ENCODE measurements around the gene SLN.

DNA sequence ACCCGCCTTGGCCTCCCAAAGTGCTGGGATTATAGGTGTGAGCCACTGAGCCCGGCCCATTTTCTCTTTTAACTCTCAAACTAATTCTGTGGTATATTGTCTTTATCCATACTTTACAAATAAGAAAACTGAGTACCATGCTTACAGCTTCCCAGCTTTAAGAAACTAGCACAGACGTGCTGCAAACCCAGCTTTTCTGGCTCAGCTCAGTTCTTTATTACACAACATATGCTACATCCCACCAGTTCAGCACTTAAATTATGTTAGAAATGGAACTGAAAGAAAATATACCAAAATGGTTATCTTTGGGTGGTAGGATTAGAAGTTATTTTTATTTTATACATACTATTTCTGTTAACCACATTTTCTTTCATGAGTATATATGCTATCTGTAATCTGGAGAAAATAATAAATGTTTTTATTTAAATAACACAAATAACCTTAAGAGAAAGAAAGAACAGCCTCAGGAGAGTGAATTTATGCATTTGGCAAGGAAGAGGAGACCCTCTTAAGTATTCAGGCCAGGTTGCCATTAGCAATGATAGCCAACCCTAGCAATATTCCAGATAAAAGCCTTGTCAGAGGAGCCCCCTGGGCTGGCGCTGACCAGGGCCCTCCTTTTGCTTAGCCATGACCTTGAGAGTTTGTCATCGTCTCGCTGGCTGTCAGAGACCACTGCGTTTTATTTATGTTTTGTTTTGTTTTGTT, 33.8 kb downstream of the SLN start:
- TF ChIP-seq, protein P1, sequence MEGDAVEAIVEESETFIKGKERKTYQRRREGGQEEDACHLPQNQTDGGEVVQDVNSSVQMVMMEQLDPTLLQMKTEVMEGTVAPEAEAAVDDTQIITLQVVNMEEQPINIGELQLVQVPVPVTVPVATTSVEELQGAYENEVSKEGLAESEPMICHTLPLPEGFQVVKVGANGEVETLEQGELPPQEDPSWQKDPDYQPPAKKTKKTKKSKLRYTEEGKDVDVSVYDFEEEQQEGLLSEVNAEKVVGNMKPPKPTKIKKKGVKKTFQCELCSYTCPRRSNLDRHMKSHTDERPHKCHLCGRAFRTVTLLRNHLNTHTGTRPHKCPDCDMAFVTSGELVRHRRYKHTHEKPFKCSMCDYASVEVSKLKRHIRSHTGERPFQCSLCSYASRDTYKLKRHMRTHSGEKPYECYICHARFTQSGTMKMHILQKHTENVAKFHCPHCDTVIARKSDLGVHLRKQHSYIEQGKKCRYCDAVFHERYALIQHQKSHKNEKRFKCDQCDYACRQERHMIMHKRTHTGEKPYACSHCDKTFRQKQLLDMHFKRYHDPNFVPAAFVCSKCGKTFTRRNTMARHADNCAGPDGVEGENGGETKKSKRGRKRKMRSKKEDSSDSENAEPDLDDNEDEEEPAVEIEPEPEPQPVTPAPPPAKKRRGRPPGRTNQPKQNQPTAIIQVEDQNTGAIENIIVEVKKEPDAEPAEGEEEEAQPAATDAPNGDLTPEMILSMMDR (IDR thresholded peaks at IDR 0.05; ENCODE audit: poor library complexity) = no peak
- TF ChIP-seq EZH2 (IDR thresholded peaks at IDR 0.05; ENCODE audit: borderline replicate concordance) (no peak), EZH2phosphoT487 (IDR thresholded peaks at IDR 0.05; ENCODE audit: low read depth, severe bottlenecking, unreplicated experiment) (no peak)

Measured in hepatocyte (in vitro differentiated cells).